GM23248 (cell line): Measurements from ENCODE around the gene NDUFA3.

Source experiments
- EZH2 ChIP-seq: fragments of 200-600 bp; sonication (generic); IDR thresholded peaks from 2 replicates; pipeline ENCODE4 v1.6.1; 2018; ENCODE audit warnings: antibody characterized with exemption, mild to moderate bottlenecking; ENCODE audit not compliant: insufficient read depth, poor library complexity, severe bottlenecking
- EZH2phosphoT487 ChIP-seq: fragments of 200-600 bp; sonication (generic); IDR thresholded peaks from 2 replicates; pipeline ENCODE4 v1.6.1; 2018; ENCODE audit warnings: antibody characterized with exemption, moderate library complexity, mild to moderate bottlenecking, low read depth; ENCODE audit not compliant: insufficient read depth

GRCh38 chr19:54123682-54124081 lies 21.0 kb downstream of the NDUFA3 start:
- TF ChIP-seq EZH2phosphoT487 (no peak), EZH2 (no peak)
